ENCODE measurements around the gene ACTRT2. TPM values are rescaled to one million over a fixed set of nuclear protein-coding genes. Genes with fewer than 3 reads are reported as not detected.

Gene ACTRT2
- total and polyA plus RNA-seq, 2 of the 8 experiments (the other 6 are each of a cell fraction or from before 2014, with no cell fraction given) = not detected

- TF ChIP-seq JUND (IDR thresholded peaks at IDR 0.05; ENCODE audit: low read length) (no peak), RBBP5 (IDR thresholded peaks at IDR 0.05; ENCODE audit: borderline replicate concordance, low read depth, low read length) (no peak), POLR2AphosphoS5 (IDR thresholded peaks at IDR 0.05; ENCODE audit: low read depth, low read length) (no peak), BCL11A (IDR thresholded peaks at IDR 0.05; ENCODE audit: low read depth in 2 of 2, low read length in 2 of 2) (no peak), TBP (IDR thresholded peaks at IDR 0.05; ENCODE audit: low read depth, low read length) (no peak)
Observed at GRCh38 chr1:2974701-2975301, 46.5 kb upstream of the ACTRT2 start (continued).

Data from H1 (cell line).